NCI-H1694 (cell line): ENCODE data around the gene GHRHR.

Experiments
- DNase-seq: peaks from one replicate; lab custom pipeline; 2025; lab: John Stamatoyannopoulos, UW

The GHRHR gene

DNA sequence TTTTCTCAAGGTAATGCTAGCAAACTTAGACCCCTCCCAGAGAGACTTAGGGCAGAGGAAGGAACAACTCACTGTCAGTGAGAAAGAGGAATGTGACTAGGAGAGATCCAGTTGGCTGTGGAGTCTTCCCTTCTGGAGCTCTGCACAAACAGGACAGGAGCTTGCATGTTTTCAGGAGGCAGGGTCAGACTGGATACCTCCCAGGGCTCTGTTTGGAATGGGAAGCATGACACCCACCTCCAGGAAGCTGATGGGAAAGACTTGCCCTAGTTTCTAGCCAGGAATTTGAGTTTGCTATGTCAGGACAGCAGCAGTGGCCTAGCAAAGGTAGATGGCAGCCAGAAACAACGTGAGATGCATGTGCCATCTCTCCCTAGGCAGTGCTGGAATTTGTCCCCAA is 40.6 kb downstream of the GHRHR start:
- DNase-seq, result no peak

DNA sequence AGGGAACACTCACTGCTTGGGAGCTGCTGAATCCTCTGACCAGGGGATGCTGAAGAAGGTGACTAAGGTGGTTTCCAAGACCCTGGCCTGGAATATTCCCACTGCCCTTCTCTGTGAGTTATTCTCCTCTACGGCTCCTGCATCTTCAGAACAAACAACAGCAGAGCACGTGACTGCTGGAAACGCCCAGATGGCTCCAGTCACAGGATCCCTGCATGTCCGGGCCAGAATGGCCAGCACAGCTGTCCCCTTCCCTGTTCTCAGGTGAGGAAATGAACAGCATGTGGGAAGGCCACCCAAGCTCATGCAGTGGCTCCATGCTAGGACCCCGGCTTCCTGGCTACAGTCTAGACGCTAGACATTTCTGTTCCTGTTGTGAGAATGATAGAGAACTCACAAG is 43.1 kb downstream of the GHRHR start:
- DNase-seq, result no peak

DNA sequence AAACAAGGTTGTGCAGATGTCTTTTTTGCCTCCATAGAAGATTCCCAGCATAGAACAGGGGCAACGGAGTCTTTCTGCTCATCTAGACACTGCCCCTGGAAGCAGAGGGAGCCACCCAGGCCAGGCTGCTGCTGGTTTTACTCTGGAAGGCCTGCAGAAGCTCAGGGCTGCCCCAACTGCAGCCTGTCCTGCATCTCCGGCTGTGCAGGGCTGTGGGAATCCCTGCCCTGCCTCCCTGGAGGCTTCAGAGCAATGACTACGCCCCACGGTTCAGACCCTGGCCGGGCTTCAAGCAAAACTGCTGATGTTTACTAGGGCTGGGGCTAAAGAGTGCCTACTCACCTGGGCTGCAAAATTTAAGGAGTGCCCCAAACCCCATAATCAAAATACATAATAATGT is 43.9 kb downstream of the GHRHR start:
- DNase-seq, result no peak

DNA sequence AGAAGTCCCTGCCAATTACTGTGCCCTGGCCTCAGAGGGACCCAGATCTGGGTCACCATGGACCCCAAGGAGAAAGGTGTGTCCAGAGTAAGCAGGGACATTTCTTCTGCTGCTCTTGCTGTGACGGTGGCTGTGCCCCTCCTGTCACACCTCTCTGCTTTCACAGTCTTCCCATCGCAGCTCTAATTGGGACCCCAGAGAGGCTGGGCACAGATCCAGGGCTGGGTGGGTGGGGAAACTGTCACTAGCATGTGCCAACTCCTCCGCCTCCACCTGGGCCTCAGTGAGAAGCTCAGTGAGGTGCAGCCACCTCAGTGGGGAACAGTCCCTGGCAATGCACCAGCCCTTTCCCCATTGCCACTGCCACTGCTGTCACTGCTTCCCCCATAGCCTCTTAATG is 51.1 kb downstream of the GHRHR start:
- peak; percentile 91 for DNase-seq

DNA sequence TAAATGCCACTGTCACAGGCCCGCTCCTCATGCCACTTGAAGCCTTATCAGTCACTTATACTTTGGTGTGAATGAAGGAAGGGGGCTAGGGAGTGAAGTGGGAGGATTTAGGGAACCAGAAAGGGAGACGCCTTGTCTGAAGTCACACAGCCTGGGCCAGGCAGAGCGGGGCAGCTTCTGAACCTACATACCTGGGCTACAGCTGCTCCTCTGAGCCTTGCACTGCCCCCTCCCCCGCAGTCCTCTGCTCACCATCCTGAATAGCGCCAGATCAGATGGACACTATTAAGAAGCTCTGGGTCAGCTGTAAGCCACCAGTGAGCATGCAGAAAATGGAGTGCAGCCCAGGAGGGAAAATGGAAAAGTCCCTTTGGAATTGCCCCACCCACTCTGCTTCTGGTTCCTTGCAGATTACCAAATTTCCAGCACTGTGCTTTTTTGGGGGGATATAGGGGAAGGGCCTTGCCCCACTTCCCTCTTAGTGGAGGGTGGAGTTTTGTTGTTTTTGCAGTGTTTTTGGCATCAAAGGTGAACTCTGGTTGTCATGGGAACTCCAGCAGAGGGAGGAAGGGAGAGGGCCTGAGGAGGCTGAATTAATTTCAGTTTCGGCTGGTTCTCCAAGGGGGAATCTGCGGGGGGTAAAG is 53.4 kb downstream of the GHRHR start:
- DNase-seq, result no peak

DNA sequence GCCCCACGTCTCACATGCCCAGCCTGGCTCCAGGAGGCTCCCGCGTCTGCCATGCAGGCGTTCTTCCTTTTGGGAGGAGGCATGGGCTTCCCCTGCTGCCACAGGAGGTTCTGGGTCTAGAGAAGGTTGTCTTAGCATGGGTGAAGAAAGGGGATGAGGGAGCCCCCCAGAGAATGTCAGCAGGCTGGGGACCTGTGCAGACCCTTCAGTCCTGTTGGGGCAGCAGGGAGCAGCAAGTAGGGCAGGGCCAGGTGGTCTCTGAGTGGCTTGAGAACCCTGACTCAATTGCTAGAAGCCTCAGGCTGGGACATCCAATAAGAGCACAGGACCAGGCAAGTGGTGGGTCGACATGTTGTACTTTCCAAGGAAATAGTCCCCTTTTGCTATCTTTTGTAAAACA is 54.0 kb downstream of the GHRHR start:
- DNase-seq, result no peak

DNA sequence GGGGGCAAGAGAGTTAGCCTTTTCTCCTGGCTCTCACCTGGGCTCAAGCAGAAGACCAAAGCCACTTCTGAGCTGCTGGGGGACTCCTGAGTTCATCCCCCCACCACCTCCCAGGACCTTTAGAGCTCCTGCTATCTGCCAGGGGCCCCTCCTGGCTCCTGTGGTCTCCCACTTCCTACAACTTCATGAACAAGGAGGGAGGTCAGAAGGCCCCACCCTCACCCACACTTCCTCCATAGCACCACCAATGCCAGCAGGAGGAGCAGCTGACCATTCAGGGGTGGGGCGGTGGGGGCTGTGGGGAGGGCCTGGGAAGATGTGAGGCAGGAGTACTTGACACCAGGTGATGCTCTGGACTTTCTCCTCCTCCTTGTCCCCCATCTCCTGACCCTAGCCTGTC is 55.8 kb downstream of the GHRHR start:
- no peak for DNase-seq

DNA sequence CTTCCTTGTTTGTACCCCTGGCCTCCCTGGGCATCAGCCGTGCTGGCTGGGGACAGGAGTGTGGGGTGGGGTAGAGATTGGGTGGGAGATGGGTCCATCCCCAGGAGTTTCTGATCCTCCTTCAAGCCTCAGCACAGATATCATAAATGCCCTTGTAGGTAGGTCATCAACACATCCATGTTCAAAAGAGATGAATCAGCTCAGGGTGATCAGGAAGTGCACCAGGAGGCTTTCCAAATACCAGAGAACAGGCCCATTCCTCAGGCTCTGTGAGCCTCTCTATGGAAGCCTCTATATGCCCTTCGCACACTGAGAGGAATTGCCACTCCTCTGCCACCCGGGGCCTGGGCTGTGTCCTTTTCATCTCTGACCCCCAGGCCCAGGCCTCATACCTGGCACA is 56.4 kb downstream of the GHRHR start:
- no peak for DNase-seq

DNA sequence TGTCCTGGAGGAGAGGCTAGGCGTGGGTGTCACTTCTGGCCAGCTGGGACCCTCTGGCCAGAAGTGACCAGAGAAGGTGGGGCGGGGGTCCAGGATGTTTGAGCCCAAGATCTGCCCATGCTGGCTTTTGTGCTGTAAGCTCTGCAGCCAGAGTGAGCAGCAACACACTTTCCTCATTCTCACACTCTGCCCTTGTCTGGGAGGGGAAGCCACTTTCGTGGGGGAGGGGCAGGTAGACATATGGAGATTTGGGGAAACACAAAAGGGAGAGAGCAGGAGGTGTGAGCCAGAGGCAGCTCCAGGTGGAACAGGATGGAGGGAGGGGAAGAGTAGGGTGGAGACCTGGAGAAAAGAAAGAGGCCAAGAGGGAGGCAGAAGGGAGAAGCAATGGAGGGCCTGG is 56.9 kb downstream of the GHRHR start:
- DNase-seq, result no peak

DNA sequence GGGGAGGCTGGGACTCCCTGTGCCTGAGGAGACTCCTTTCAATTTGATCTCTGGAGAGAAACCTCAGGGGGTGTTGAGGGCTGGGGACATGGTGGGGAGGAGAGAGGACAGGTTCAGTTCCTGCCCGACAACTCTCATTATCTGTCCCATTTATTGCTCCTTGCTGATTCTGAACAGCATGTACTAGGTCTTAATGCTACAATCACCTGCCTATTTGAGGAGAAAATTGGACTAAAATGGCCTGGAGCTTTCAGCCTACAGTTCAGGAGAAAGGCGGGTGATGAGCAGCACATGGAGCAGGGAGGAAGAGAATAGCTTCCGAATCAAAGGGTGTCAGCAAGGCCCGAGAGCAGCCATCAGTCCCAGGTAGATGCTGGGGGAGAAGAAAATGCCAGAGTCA is 58.4 kb downstream of the GHRHR start:
- no peak for DNase-seq

DNA sequence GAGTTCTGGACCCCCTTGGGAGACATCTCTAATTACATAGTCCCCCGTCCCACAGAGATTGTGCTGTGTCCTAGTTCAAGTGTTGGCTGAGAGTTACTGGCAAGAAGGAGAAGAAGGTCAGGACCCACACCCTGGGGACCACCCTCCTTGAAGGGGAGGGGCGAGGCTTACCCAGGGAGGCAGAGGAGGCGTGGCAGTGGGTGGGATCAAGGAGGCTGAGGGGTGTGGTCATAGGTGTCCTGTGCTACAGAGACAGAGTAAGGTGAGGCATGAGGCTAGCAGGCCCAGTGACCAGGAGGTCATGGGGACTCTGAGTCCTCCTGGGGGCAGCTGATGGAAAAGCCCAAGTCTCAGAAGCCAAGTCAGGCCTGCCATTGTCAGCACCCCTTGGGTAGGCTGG is 59.0 kb downstream of the GHRHR start:
- DNase-seq, result no peak

DNA sequence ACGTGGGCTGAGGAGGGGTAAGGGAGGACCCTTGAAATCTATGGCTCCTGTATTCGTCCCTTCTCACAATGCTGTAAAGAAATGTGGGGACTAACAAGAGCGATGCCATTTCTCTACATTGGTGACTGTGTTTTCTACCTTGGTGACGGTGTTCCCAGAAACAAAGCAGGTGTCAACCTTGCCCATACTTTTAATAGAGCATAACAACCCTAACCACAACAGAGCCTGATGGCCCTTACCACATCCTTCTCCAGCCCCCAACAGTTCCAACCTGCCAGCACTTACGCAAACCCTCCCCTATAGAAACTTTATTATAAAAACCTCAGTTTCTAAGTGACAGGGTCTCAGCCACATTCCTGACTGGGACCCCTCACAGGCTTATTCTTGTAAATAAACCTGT is 60.1 kb downstream of the GHRHR start:
- DNase-seq, result no peak

DNA sequence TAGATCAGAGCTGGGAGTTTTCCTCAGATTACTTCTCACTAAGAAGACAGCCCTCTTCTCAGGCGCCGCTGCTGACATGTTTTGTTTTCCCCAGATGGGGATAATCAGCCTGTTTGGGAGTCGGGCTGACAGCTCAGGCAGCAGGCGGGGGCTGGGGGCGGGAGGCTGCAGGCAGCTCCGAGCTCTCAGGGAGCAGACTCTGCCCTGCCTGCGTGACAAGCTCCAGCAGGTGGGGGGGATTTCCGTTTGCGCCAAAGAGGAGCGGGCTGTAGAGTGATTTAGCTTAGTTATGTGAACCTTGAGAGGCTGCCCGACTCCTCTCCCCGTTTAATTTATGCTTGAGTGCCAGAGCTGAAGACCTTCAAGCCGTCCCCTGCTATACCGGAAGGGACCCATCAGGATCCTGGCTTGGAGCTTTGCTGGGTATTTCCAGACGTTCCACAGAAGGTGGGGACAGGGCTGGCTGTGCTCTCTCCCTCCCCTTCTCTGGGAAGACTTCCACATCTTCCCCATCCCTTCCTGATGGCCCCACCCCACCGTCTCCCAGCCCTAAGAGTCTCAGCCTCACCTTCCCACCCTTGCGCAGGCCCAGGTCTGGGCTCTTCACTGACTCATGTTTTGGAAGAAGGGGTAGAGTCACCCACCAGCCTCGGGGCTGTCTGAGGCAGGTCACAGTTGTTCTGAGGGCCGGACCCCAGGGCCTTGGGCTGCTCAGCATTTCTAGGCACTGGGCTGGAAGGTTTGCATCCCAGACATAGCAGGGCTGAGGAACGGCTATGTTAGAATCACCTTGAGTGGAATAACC is 63.6 kb downstream of the GHRHR start:
- peak; percentile 79 for DNase-seq

DNA sequence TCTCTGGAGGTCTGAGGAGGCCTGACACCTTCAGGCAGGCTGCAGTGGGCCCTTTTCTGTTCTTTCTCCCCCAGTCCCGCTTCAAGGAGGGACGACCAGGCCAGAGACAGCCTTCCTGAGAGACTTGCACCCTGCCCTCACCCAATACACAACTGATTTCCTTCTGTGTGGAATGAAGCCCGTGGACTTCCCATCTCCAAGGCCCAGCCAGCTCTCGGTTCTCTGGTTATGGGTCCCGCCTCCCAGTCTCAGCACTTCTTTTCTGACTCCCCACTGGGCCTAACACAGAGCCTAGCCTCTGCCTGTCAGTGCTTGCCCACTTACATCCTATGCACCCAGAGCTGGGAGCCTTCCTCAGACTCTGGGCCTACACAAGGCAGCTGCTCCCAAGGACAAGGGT is 64.3 kb downstream of the GHRHR start:
- peak; percentile 25 for DNase-seq

DNA sequence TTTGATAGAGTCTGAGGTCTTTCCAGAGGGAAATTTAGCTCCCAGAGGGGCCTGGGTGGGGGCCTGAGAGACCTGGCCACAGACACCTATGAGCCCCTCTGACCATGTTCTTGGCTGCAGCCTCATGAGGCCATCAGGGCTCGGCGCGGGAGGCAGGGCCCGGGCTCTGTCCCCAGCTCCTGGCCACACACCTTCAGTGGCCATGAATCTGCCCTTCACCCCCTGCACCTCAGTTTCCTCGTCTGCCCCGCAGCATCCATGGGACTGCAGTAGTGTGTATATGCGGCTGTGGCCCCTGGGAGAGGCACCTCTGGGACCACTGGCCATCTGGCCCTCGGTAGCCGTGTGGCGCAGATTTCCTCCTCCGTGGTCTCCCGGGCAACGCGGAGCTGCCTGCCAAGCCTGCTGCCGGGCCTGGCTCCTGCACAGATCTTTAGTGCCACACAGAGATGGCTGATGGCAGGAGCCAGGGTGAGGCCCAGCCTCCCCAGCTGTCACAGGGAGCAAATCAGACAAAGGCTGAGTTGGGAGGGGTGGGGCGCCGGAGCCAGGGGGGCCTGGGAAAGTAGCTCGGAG is 64.8 kb downstream of the GHRHR start:
- peak; percentile 87 for DNase-seq
